ENCODE data around the gene GPRIN1. TPM values are rescaled to one million over a fixed set of nuclear protein-coding genes. Genes with fewer than 3 reads are reported as not detected.

GPRIN1 gene
- total RNA-seq, 1 donor: 2.6 TPM

GRCh38 chr5:176647030-176647842 lies 37.3 kb upstream of the GPRIN1 start, which contains the start of gene TSPAN17:
TSS of gene TSPAN17 (plus strand) at chr5:176647484. CDS start at chr5:176647616, 132 bp downstream.
- DNase-seq (ENCODE audit: low read depth): peak; percentile 99
- H3K4me3 ChIP-seq (ENCODE audit: low read depth, low read length): peak within 1 kb of the TSS; percentile 87
- TF ChIP-seq CTCF (IDR thresholded peaks at IDR 0.05; ENCODE audit: insufficient read depth, low read depth, low read length): peak; percentile 24

- no peak for TF ChIP-seq CTCF (IDR thresholded peaks at IDR 0.05; ENCODE audit: insufficient read depth, low read depth, low read length)
- peak overlapping the region; percentile 45 for H3K4me3 ChIP-seq (ENCODE audit: low read depth, low read length)
- no peak for DNase-seq (ENCODE audit: low read depth)
These were observed 36.7 kb upstream of the GPRIN1 start for GRCh38 chr5:176646707-176647029.

GRCh38 chr5:176646049-176646706 lies 36.2 kb upstream of the GPRIN1 start:
- TF ChIP-seq CTCF (IDR thresholded peaks at IDR 0.05; ENCODE audit: insufficient read depth, low read depth, low read length): no peak
- H3K4me3 ChIP-seq (ENCODE audit: low read depth, low read length): no peak overlapping the region
- DNase-seq (ENCODE audit: low read depth): no peak

GRCh38 chr5:176644878-176645670 lies 35.1 kb upstream of the GPRIN1 start:
- no peak for TF ChIP-seq CTCF (IDR thresholded peaks at IDR 0.05; ENCODE audit: insufficient read depth, low read depth, low read length)
- no peak for DNase-seq (ENCODE audit: low read depth)
- no peak overlapping the region for H3K4me3 ChIP-seq (ENCODE audit: low read depth, low read length)

GRCh38 chr5:176644294-176644693 lies 34.3 kb upstream of the GPRIN1 start:
- TF ChIP-seq CTCF (IDR thresholded peaks at IDR 0.05; ENCODE audit: insufficient read depth, low read depth, low read length): no peak
- no peak for DNase-seq (ENCODE audit: low read depth)
- H3K4me3 ChIP-seq (ENCODE audit: low read depth, low read length): no peak overlapping the region

- no peak for DNase-seq (ENCODE audit: low read depth)
- no peak overlapping the region for H3K4me3 ChIP-seq (ENCODE audit: low read depth, low read length)
- TF ChIP-seq CTCF (IDR thresholded peaks at IDR 0.05; ENCODE audit: insufficient read depth, low read depth, low read length): no peak
These were observed 33.7 kb upstream of the GPRIN1 start for GRCh38 chr5:176643491-176644219.

All from fibroblast of villous mesenchyme (primary cell).